AG04450 (cell line): ENCODE measurements around the gene ADAMTSL2. TPM values are rescaled to one million over a fixed set of nuclear protein-coding genes. Genes with fewer than 3 reads are reported as not detected.

Experiments used
- CTCF ChIA-PET: fragments of 300-600, 350-600 bp; formaldehyde crosslinking; extraction: SDS; loops from one replicate; lab custom pipeline; 2022; ENCODE audit warnings: antibody characterized with exemption, inconsistent platforms; lab: Charles Lee
- POLR2A ChIA-PET: fragments of 350-600 bp; formaldehyde crosslinking; extraction: SDS; loops from one replicate; lab custom pipeline; 2021; ENCODE audit warnings: antibody characterized with exemption, inconsistent platforms; lab: Yijun Ruan, JAX
- DNase-seq: peaks from one replicate; pipeline ENCODE4 v3.0.0-alpha.2; 2011; ENCODE audit warnings: low read depth, low spot score
- H3K27ac ChIP-seq: one replicate; pipeline ENCODE4 v1.5.1; 2012; ENCODE audit warnings: low read depth, low read length, control low read depth
- H3K27me3 ChIP-seq: one replicate; pipeline ENCODE4 v1.6.0; 2012; ENCODE audit warnings: low read length; ENCODE audit not compliant: control insufficient read depth, insufficient read depth
- H3K4me3 ChIP-seq: 2 replicates; pipeline ENCODE4 v1.5.1; 2011; ENCODE audit warnings: mild to moderate bottlenecking, low read depth, low read length, control low read depth
- H3K9me3 ChIP-seq: 2 replicates; pipeline ENCODE4 v1.5.1; 2012; ENCODE audit warnings: low read length; ENCODE audit not compliant: control insufficient read depth, insufficient read depth
- polyA plus RNA-seq: library from polyadenylated mRNA; depleted of rRNA; stranded (reverse); fragments of >200 nt; gene quantifications from 2 replicates; pipeline ENCODE4 v1.2.3, GENCODE V29; 2011
- TF ChIP-seq, protein P1 (sequence below): IDR thresholded peaks from 2 replicates; pipeline ENCODE4 v1.5.1; 2011; ENCODE audit warnings: low read depth, low read length, control low read depth, inconsistent platforms

The ADAMTSL2 gene
- polyA plus RNA-seq, 1 experiment: not detected

- no peak overlapping the region for H3K27ac ChIP-seq
- H3K27me3 ChIP-seq: peaks cover 42% of the 10 kb centered on the region
- ChIA-PET CTCF (no interaction called here), POLR2A (no interaction called here)
- no peaks in the 10 kb centered on the region; the same call in 1 of the 2 replicates for H3K9me3 ChIP-seq
- no peak for DNase-seq
- H3K4me3 ChIP-seq: no peak overlapping the region
- TF ChIP-seq, protein P1, sequence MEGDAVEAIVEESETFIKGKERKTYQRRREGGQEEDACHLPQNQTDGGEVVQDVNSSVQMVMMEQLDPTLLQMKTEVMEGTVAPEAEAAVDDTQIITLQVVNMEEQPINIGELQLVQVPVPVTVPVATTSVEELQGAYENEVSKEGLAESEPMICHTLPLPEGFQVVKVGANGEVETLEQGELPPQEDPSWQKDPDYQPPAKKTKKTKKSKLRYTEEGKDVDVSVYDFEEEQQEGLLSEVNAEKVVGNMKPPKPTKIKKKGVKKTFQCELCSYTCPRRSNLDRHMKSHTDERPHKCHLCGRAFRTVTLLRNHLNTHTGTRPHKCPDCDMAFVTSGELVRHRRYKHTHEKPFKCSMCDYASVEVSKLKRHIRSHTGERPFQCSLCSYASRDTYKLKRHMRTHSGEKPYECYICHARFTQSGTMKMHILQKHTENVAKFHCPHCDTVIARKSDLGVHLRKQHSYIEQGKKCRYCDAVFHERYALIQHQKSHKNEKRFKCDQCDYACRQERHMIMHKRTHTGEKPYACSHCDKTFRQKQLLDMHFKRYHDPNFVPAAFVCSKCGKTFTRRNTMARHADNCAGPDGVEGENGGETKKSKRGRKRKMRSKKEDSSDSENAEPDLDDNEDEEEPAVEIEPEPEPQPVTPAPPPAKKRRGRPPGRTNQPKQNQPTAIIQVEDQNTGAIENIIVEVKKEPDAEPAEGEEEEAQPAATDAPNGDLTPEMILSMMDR: no peak
Measured at GRCh38 chr9:133577737-133578112, 43.2 kb downstream of the ADAMTSL2 start.

GRCh38 chr9:133578524-133579441 is 44.3 kb downstream of the ADAMTSL2 start:
- TF ChIP-seq, protein P1: no peak
- ChIA-PET POLR2A (no interaction called here), CTCF (no interaction called here)
- H3K27ac ChIP-seq: no peak overlapping the region
- peaks cover 49% of the 10 kb centered on the region for H3K27me3 ChIP-seq
- H3K4me3 ChIP-seq: no peak overlapping the region
- H3K9me3 ChIP-seq: no peaks in the 10 kb centered on the region; the same call in 1 of the 2 replicates
- DNase-seq: no peak

GRCh38 chr9:133579601-133580418 is 45.3 kb downstream of the ADAMTSL2 start:
- H3K27ac ChIP-seq: no peak overlapping the region
- no peak for DNase-seq
- H3K4me3 ChIP-seq: no peak overlapping the region
- ChIA-PET CTCF (interaction anchor here (0.6 kb wide), 1 partner anchor 38 kb away, joined by 3 read pairs; no protein-coding TSS in a partner anchor), POLR2A (no interaction called here)
- peaks cover 56% of the 10 kb centered on the region for H3K27me3 ChIP-seq
- no peaks in the 10 kb centered on the region; the same call in 1 of the 2 replicates for H3K9me3 ChIP-seq
- TF ChIP-seq, protein P1: no peak

- TF ChIP-seq, protein P1: no peak
- Histone ChIP-seq H3K27ac (no peak overlapping the region), H3K9me3 (no peaks in the 10 kb centered on the region; the same call in 1 of the 2 replicates), H3K27me3 (peaks cover 58% of the 10 kb centered on the region), H3K4me3 (no peak overlapping the region)
- no peak for DNase-seq
- ChIA-PET CTCF (interaction anchor here (0.6 kb wide), 1 partner anchor 39 kb away, joined by 3 read pairs; no protein-coding TSS in a partner anchor), POLR2A (no interaction called here)
Measured at GRCh38 chr9:133580419-133580738, 45.9 kb downstream of the ADAMTSL2 start.

DNA sequence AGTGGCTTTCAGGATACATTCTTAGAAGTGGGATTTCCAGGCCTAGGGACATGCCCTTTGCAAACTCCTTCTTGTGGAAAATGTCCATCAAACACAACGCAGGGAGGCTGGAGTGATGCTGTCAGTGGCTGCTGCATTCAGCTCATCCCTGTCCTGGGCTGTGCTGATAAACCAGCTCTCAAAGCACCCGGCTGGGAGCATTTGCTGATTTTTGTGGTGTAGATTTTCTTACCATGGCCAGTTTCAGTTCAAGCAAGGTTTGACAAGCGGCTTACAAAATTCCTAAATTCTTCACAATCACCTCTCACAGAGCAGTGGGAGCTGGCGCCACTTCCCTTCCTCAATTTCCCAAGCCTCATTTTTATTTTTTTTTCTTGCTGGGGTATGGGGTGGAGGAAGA is 46.5 kb downstream of the ADAMTSL2 start:
- Histone ChIP-seq H3K27ac (no peak overlapping the region), H3K9me3 (no peaks in the 10 kb centered on the region; the same call in 1 of the 2 replicates), H3K27me3 (peaks cover 64% of the 10 kb centered on the region), H3K4me3 (no peak overlapping the region)
- DNase-seq: no peak
- ChIA-PET CTCF (no interaction called here), POLR2A (no interaction called here)
- TF ChIP-seq, protein P1: no peak
